Thymus (tissue), 11 donors: Measurements from ENCODE around the gene DNAI4. TPM values are rescaled to one million over a fixed set of nuclear protein-coding genes. Genes with fewer than 3 reads are reported as not detected.

Source experiments
- DNase-seq, 9 donors: peaks; one replicate each; pipeline ENCODE4 v3.0.0-alpha.2; 2013; ENCODE audit warnings: low spot score in 9 of 9, low read depth in 6 of 9, missing footprints in 1 of 9
- H3K27ac ChIP-seq, 2 donors: one replicate each; pipeline ENCODE4 v1.5.1; 2013; ENCODE audit warnings: control low read depth in 1 of 2, low read depth in 1 of 2, low read length in 1 of 2, mild to moderate bottlenecking in 1 of 2, moderate library complexity in 1 of 2
- H3K27me3 ChIP-seq, 2 donors: one replicate each; pipeline ENCODE4 v1.5.1; 2013; ENCODE audit warnings: low read length in 1 of 2; ENCODE audit not compliant: control insufficient read depth in 2 of 2, insufficient read depth in 1 of 2
- H3K36me3 ChIP-seq, 2 donors: one replicate each; pipeline ENCODE4 v1.5.1; 2013; ENCODE audit warnings: low read length in 1 of 2, mild to moderate bottlenecking in 1 of 2, moderate library complexity in 1 of 2; ENCODE audit not compliant: control insufficient read depth in 2 of 2, insufficient read depth in 2 of 2
- H3K4me1 ChIP-seq, 2 donors: one replicate each; pipeline ENCODE4 v1.5.1; 2013; ENCODE audit warnings: low read length in 2 of 2; ENCODE audit not compliant: control insufficient read depth in 2 of 2, insufficient read depth in 2 of 2
- H3K4me3 ChIP-seq, 2 donors: one replicate each; pipeline ENCODE4 v1.5.1; 2013; ENCODE audit warnings: low read length in 2 of 2, control low read depth in 1 of 2, mild to moderate bottlenecking in 1 of 2
- H3K9me3 ChIP-seq, 2 donors: one replicate each; pipeline ENCODE4 v1.5.1; 2013; ENCODE audit warnings: low read length in 1 of 2, mild to moderate bottlenecking in 1 of 2; ENCODE audit not compliant: control insufficient read depth in 2 of 2, insufficient read depth in 1 of 2
- WGBS: extraction: QIAGEN DNeasy Blood & Tissue Kit; methylation state at CpG from one replicate; pipeline ENCODE4 v1.1.7; 2013; 5-methylcytosine and 5-hydroxymethylcytosine counted together
- polyA plus RNA-seq: library from polyadenylated mRNA; stranded (reverse); fragments of 200-250 nt; gene quantifications from one replicate; pipeline ENCODE4 v1.2.3, GENCODE V29; 2013
- total RNA-seq: library from RNA; stranded (reverse); fragments of 120-200 nt; gene quantifications from one replicate; pipeline ENCODE4 v1.2.4, GENCODE V29; 2013
- donor health status: healthy.

The DNAI4 gene
- total and polyA plus RNA-seq, 2 donors: 4.9 to 14.3 TPM

DNA sequence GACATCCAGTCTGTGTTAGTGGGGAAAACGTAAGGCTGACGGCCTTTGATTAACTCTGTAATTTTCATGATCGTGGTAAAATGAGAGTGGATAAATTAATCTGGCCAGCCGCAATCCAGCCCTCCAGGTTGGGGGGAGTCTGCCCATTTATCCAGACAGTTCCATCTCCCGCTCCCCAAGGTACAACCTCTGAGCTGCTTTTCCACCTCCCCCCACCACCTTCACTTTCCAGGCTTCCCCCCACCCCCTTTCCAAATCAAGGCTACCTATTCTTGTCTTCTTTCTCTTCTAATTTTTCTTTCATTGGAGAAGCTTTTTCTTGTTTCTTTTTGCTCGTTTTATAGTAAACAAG, 6.1 kb upstream of the DNAI4 start:
- Histone ChIP-seq H3K4me3 (peak overlapping the region; percentile 81 to 95), H3K9me3 (no peaks in the 10 kb centered on the region), H3K27ac (peak overlapping the region; percentile 89 to 95), H3K4me1 (peaks cover 7 to 14% of the 10 kb centered on the region in 2 donors), H3K36me3 (no peaks in the 10 kb centered on the region), H3K27me3 (no peaks in the 10 kb centered on the region)
- under 1% methylated on average over 6 of the region's 6 CpGs for WGBS
- no peak for DNase-seq

- under 1% methylated on average over 83 of the region's 83 CpGs for WGBS
- Histone ChIP-seq H3K27ac (peak overlapping the region; percentile 89 to 95), H3K9me3 (no peaks in the 10 kb centered on the region), H3K36me3 (no peaks in the 10 kb centered on the region), H3K27me3 (no peaks in the 10 kb centered on the region), H3K4me1 (peaks cover 10 to 18% of the 10 kb centered on the region in 2 donors), H3K4me3 (peak overlapping the region; percentile 81 to 95)
- DNase-seq: peak; percentile 69 to 97 (median 94)
Measured at GRCh38 chr1:66929999-66930822, 5.6 kb upstream of the DNAI4 start.

GRCh38 chr1:66929691-66929998, 5.0 kb upstream of the DNAI4 start:
- DNase-seq: no peak
- 25% methylated on average over 9 of the region's 9 CpGs for WGBS
- Histone ChIP-seq H3K4me3 (peak overlapping the region; percentile 59 to 81), H3K9me3 (no peaks in the 10 kb centered on the region), H3K4me1 (peaks cover 8 to 18% of the 10 kb centered on the region in 2 donors), H3K27me3 (no peaks in the 10 kb centered on the region), H3K36me3 (no peaks in the 10 kb centered on the region), H3K27ac (peak overlapping the region; percentile 82 to 95)

GRCh38 chr1:66929146-66929688, 4.6 kb upstream of the DNAI4 start:
- DNase-seq: no peak
- WGBS: 91% methylated on average over 3 of the region's 3 CpGs
- H3K36me3 ChIP-seq: no peaks in the 10 kb centered on the region
- no peaks in the 10 kb centered on the region for H3K27me3 ChIP-seq
- peak overlapping the region; percentile 27 to 82 for H3K27ac ChIP-seq
- peak overlapping the region; percentile 59 to 81 for H3K4me3 ChIP-seq
- peaks cover 5 to 16% of the 10 kb centered on the region in 2 donors for H3K4me1 ChIP-seq
- no peaks in the 10 kb centered on the region for H3K9me3 ChIP-seq

- no peaks in the 10 kb centered on the region for H3K27me3 ChIP-seq
- H3K36me3 ChIP-seq: no peaks in the 10 kb centered on the region
- H3K9me3 ChIP-seq: no peaks in the 10 kb centered on the region
- no peak overlapping the region for H3K4me3 ChIP-seq
- no peak for DNase-seq
- peaks cover 15 to 24% of the 10 kb centered on the region in 2 donors for H3K4me1 ChIP-seq
- H3K27ac ChIP-seq: no peak overlapping the region
Measured at GRCh38 chr1:66927528-66927927, 2.9 kb upstream of the DNAI4 start.

GRCh38 chr1:66925944-66926343, 1.3 kb upstream of the DNAI4 start:
- Histone ChIP-seq H3K27me3 (no peaks in the 10 kb centered on the region), H3K36me3 (no peaks in the 10 kb centered on the region), H3K4me1 (peaks cover 15 to 24% of the 10 kb centered on the region in 2 donors), H3K27ac (no peak overlapping the region), H3K4me3 (peak overlapping the region; percentile 90 to 91), H3K9me3 (no peaks in the 10 kb centered on the region)
- 67% methylated on average over 9 of the region's 9 CpGs for WGBS
- DNase-seq: no peak

DNA sequence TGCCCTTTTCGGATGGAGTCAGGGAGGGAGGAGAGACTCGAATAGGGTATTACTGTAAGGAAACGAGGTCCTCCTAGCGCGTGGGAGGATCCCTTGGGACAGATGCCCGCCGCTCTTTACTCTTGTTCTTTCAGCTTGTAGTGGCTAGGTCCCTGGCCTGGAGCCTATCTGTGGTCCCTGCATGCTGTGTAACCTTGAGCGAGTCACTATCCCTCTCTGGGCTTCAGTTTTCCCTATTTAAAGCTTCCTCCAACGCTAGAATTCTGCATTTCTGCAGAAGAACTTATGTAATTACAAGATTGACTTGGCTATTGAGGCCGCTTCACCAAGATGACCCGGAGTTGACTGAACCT, 878 bp upstream of the DNAI4 start:
- peaks cover 15 to 24% of the 10 kb centered on the region in 2 donors for H3K4me1 ChIP-seq
- H3K27ac ChIP-seq: peak overlapping the region; percentile 90 to 95
- peak overlapping the region; percentile 90 to 91 for H3K4me3 ChIP-seq
- no peaks in the 10 kb centered on the region for H3K27me3 ChIP-seq
- peaks cover 0 to under 1% of the 10 kb centered on the region in 2 donors for H3K36me3 ChIP-seq
- WGBS: 11% methylated on average over 11 of the region's 11 CpGs
- DNase-seq: no peak
- peaks cover 0 to under 1% of the 10 kb centered on the region in 2 donors for H3K9me3 ChIP-seq

GRCh38 chr1:66920543-66920942, 4.1 kb downstream of the DNAI4 start:
- 96% methylated on average over 2 of the region's 2 CpGs for WGBS
- no peak overlapping the region for H3K4me3 ChIP-seq
- no peak overlapping the region for H3K27ac ChIP-seq
- H3K9me3 ChIP-seq: peaks cover 3 to 9% of the 10 kb centered on the region in 2 donors
- H3K27me3 ChIP-seq: no peaks in the 10 kb centered on the region
- H3K4me1 ChIP-seq: peaks cover 10 to 12% of the 10 kb centered on the region in 2 donors
- DNase-seq: no peak
- peaks cover 4 to 6% of the 10 kb centered on the region in 2 donors for H3K36me3 ChIP-seq

DNA sequence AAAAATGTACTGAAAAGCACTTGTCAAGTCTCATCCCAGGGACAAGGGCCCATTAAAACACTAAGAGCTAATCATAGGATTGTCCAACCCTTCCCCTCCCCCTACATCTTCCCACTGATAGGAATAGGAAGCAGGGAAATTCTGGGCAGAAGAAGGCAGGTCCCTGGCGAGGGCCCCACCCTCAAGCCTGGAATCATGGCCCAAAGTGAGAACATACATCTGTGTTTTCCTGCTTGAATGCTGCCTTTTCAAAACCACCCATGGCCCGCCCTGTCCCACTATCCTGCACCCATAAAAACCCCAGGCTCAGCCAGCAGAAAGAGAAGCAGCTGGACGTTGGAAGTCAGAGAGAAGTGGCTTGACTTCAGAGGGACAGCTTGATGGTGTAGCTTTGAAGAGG, 4.8 kb downstream of the DNAI4 start:
- DNase-seq: no peak
- no peaks in the 10 kb centered on the region for H3K27me3 ChIP-seq
- peaks cover 3 to 9% of the 10 kb centered on the region in 2 donors for H3K9me3 ChIP-seq
- H3K4me3 ChIP-seq: no peak overlapping the region
- H3K36me3 ChIP-seq: peaks cover 4 to 6% of the 10 kb centered on the region in 2 donors
- H3K4me1 ChIP-seq: peaks cover 10 to 11% of the 10 kb centered on the region in 2 donors
- 97% methylated on average over 3 of the region's 3 CpGs for WGBS
- no peak overlapping the region for H3K27ac ChIP-seq
